IPS-18c (cell line): ENCODE measurements around the gene SLC41A3.
"Not testable (repeated sequence)": the region's sequence is repeated elsewhere in the genome, so short reads cannot be mapped to it uniquely, and the experiment has no call there.

Experiments
- H3K4me3 ChIP-seq: 2 replicates; pipeline ENCODE4 v1.7.0; 2013; ENCODE audit warnings: low read depth, mild to moderate bottlenecking, low read length, moderate library complexity; ENCODE audit not compliant: insufficient read depth
- H3K9me3 ChIP-seq: one replicate; pipeline ENCODE4 v1.6.1; 2013; ENCODE audit warnings: mild to moderate bottlenecking, low read length, moderate library complexity; ENCODE audit not compliant: control insufficient read depth, insufficient read depth

The SLC41A3 gene

GRCh38 chr3:126100634-126101301, 16.8 kb upstream of the SLC41A3 start:
- no peak overlapping the region for H3K4me3 ChIP-seq
- H3K9me3 ChIP-seq = peaks cover 5% of the 10 kb centered on the region

- Histone ChIP-seq H3K9me3 (peaks cover 5% of the 10 kb centered on the region), H3K4me3 (no peak overlapping the region)
These were observed 16.3 kb upstream of the SLC41A3 start for GRCh38 chr3:126100269-126100633.

- peaks cover 5% of the 10 kb centered on the region for H3K9me3 ChIP-seq
- no peak overlapping the region for H3K4me3 ChIP-seq
These were observed 14.5 kb upstream of the SLC41A3 start for GRCh38 chr3:126098391-126098858.

GRCh38 chr3:126097801-126098200, 13.9 kb upstream of the SLC41A3 start:
- Histone ChIP-seq H3K9me3 (peaks cover 5% of the 10 kb centered on the region), H3K4me3 (no peak overlapping the region)

- H3K4me3 ChIP-seq, H3K9me3 ChIP-seq: not testable (repeated sequence)
These were observed 12.3 kb upstream of the SLC41A3 start for GRCh38 chr3:126096274-126096673.

GRCh38 chr3:126092128-126092527, 8.2 kb upstream of the SLC41A3 start:
- not testable (repeated sequence) for H3K9me3 ChIP-seq, H3K4me3 ChIP-seq

GRCh38 chr3:126087552-126088175, 3.7 kb upstream of the SLC41A3 start:
- Histone ChIP-seq H3K4me3 (no peak overlapping the region), H3K9me3 (peaks cover 5% of the 10 kb centered on the region)

GRCh38 chr3:126085841-126086240, 1.9 kb upstream of the SLC41A3 start:
- Histone ChIP-seq H3K9me3 (peaks cover 2% of the 10 kb centered on the region), H3K4me3 (no peak overlapping the region)

- no peaks in the 10 kb centered on the region for H3K9me3 ChIP-seq
- H3K4me3 ChIP-seq = no peak overlapping the region
These were observed 1.4 kb upstream of the SLC41A3 start for GRCh38 chr3:126085276-126085675.

- Histone ChIP-seq H3K9me3 (no peaks in the 10 kb centered on the region), H3K4me3 (no peak overlapping the region)
These were observed 850 bp upstream of the SLC41A3 start for GRCh38 chr3:126084768-126085180.

GRCh38 chr3:126083511-126083912, 412 bp downstream of the SLC41A3 start:
- Histone ChIP-seq H3K9me3 (no peaks in the 10 kb centered on the region), H3K4me3 (peak overlapping the region; percentile 71)

- peak overlapping the region; percentile 71; the same call in 1 of the 2 replicates for H3K4me3 ChIP-seq
- no peaks in the 10 kb centered on the region for H3K9me3 ChIP-seq
These were observed 832 bp downstream of the SLC41A3 start for GRCh38 chr3:126083138-126083445.

GRCh38 chr3:126082362-126083137, 1.4 kb downstream of the SLC41A3 start:
- no peaks in the 10 kb centered on the region for H3K9me3 ChIP-seq
- no peak overlapping the region for H3K4me3 ChIP-seq

GRCh38 chr3:126081618-126082361, 2.1 kb downstream of the SLC41A3 start:
- H3K9me3 ChIP-seq = no peaks in the 10 kb centered on the region
- H3K4me3 ChIP-seq = no peak overlapping the region

- no peak overlapping the region for H3K4me3 ChIP-seq
- H3K9me3 ChIP-seq = no peaks in the 10 kb centered on the region
These were observed 3.0 kb downstream of the SLC41A3 start for GRCh38 chr3:126080970-126081369.

GRCh38 chr3:126078866-126079265, 5.1 kb downstream of the SLC41A3 start:
- H3K9me3 ChIP-seq = no peaks in the 10 kb centered on the region
- no peak overlapping the region for H3K4me3 ChIP-seq

GRCh38 chr3:126077754-126078153, 6.2 kb downstream of the SLC41A3 start:
- H3K9me3 ChIP-seq = no peaks in the 10 kb centered on the region
- no peak overlapping the region for H3K4me3 ChIP-seq
